ENCODE results near the gene PEA15.

GRCh38 chr1:160207771-160208556 lies 2.8 kb downstream of the PEA15 start:
- TF ChIP-seq POLR2AphosphoS5 (IDR thresholded peaks at IDR 0.05; ENCODE audit: low read depth, low read length): no peak
- TF ChIP-seq POLR2A (IDR thresholded peaks at IDR 0.05; ENCODE audit: low read depth, low read length): no peak
- TF ChIP-seq TAF1 (IDR thresholded peaks at IDR 0.05; ENCODE audit: borderline replicate concordance, low read depth, low read length): no peak

All from GM12892 (cell line).